ENCODE measurements around the gene ABCC12.
A peak's percentile ranks its signal among the peaks of the same experiment; 100 is the strongest.

Gene ABCC12

DNA sequence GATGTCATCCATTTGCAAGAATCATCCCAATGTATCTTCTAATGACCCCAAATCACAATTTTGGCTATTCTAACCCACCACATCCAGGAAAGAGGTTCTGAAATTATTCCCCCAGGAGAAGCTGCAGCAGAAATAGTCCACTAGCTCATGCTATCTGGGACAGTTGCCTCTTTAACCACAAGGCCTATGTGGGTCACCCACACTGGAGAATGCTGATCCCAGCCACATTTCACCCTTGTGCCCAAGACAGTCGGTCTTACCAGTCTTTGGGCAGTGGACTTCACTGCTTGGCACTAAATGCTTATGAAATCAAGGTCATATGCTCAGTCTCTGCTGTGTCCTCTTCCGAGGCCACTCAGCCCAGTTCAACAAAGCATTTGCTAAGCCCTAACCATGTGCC, 27.0 kb downstream of the ABCC12 start:
- Histone ChIP-seq H3K27ac (ENCODE audit: low read length, poor library complexity, severe bottlenecking) (no peak overlapping the region), H3K4ac (ENCODE audit: low read depth in 1 of 2, low read length in 2 of 2) (no peak overlapping the region)

DNA sequence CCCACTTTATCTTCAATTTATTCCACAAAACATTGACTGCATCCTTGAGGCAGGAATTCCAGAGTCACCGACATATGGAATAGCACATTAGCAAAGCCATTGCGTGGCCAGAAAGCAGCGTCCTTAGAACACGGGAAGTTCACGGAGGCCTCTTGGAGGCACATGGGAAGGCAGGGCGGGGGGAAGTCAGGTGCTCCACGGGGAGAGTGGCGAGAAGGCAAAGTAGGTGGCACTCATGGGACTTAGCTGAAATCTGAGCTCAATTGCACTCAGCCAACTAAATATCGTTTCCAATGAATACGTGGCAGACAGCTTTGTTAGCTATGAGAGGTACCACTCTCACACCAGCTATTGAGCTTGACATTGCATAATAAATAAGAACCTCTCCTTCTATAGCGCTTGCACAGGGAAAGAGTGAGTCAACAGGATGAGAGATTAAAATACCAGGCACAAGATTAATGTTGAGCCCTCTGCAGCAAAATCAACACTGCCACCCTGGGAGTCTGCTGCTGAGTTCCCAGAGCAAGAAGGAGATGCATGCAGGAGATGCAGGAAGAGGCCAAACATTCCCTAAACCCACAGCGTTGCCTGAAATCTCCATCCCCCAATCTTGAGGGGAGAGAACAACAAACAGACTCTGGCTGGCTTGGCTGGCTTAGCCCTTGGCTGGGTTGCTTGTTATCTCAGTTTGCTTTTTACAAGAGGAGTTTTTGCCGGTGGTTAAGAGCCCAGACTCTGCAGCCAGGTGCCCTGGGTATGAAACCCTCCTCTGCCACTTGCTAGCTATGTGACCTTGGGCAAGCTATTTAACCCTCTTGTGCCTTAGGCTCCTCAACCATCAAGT, 28.8 kb downstream of the ABCC12 start:
- H4K8ac ChIP-seq (ENCODE audit: low read length), result no peak overlapping the region
- peak overlapping the region; percentile 77 for H4K91ac ChIP-seq (ENCODE audit: low read length)
- no peak overlapping the region for H2AFZ ChIP-seq (ENCODE audit: low read depth, low read length)
- H3K27ac ChIP-seq (ENCODE audit: low read length, poor library complexity, severe bottlenecking), result peak overlapping the region; percentile 84
- peak overlapping the region; percentile 74 to 96 for H3K18ac ChIP-seq (ENCODE audit: low read depth in 1 of 2, low read length in 2 of 2)
- H2BK12ac ChIP-seq (ENCODE audit: low read length in 2 of 2), result peak overlapping the region; percentile 93 to 98
- 52% methylated on average over 12 of the region's 13 CpGs for WGBS
- H2BK5ac ChIP-seq (ENCODE audit: low read depth, low read length, poor library complexity, severe bottlenecking), result no peak overlapping the region
- peak overlapping the region; percentile 1 for H2BK15ac ChIP-seq (ENCODE audit: low read depth, poor library complexity, severe bottlenecking)
- H2AK5ac ChIP-seq (ENCODE audit: low read length, severe bottlenecking), result peak overlapping the region; percentile 12
- H3K14ac ChIP-seq (ENCODE audit: low read length in 2 of 2), result peak overlapping the region in 1 of 2 experiments; percentile 48
- H3K36me3 ChIP-seq (ENCODE audit: control insufficient read depth in 1 of 2, insufficient read depth in 2 of 2, low read depth in 1 of 2, low read length in 2 of 2), result no peaks in the 10 kb centered on the region
- peak; percentile 97 for DNase-seq
- H3K4ac ChIP-seq (ENCODE audit: low read depth in 1 of 2, low read length in 2 of 2), result peak overlapping the region; percentile 70 to 76
- H2BK120ac ChIP-seq (ENCODE audit: low read depth, low read length), result peak overlapping the region; percentile 29
- H3K9me3 ChIP-seq (ENCODE audit: control insufficient read depth, low read length), result no peaks in the 10 kb centered on the region
- no peak overlapping the region for H3K4me3 ChIP-seq (ENCODE audit: insufficient read depth in 1 of 2, low read depth in 1 of 2, low read length in 2 of 2)
- no peaks in the 10 kb centered on the region for H3K27me3 ChIP-seq (ENCODE audit: control insufficient read depth in 1 of 2, insufficient read depth in 1 of 2, low read length in 2 of 2)
- H3K23ac ChIP-seq (ENCODE audit: low read length in 2 of 2), result no peak overlapping the region
- no peaks in the 10 kb centered on the region for H3K79me1 ChIP-seq (replicated peaks; ENCODE audit: low read length, poor library complexity, severe bottlenecking)
- H3K9ac ChIP-seq (ENCODE audit: low read length), result peak overlapping the region; percentile 45
- no peak overlapping the region for H3K4me2 ChIP-seq (ENCODE audit: low read length, poor library complexity, severe bottlenecking)
- peaks cover 27% of the 10 kb centered on the region for H3K4me1 ChIP-seq (ENCODE audit: control insufficient read depth, insufficient read depth, low read depth, low read length)

More for the DNA sequence above, 27.0 kb downstream of the ABCC12 start:
- peak overlapping the region; percentile 8 to 16 for H3K18ac ChIP-seq (ENCODE audit: low read depth in 1 of 2, low read length in 2 of 2)
- H3K27me3 ChIP-seq (ENCODE audit: control insufficient read depth in 1 of 2, insufficient read depth in 1 of 2, low read length in 2 of 2), result no peaks in the 10 kb centered on the region
- no peak overlapping the region for H3K4me3 ChIP-seq (ENCODE audit: insufficient read depth in 1 of 2, low read depth in 1 of 2, low read length in 2 of 2)
- peak overlapping the region; percentile 26 for H2AK5ac ChIP-seq (ENCODE audit: low read length, severe bottlenecking)
- no peak for DNase-seq
- H2BK12ac ChIP-seq (ENCODE audit: low read length in 2 of 2), result peak overlapping the region in 1 of 2 experiments; percentile 23
- H2BK15ac ChIP-seq (ENCODE audit: low read depth, poor library complexity, severe bottlenecking), result no peak overlapping the region
- no peaks in the 10 kb centered on the region for H3K79me1 ChIP-seq (replicated peaks; ENCODE audit: low read length, poor library complexity, severe bottlenecking)
- H2AFZ ChIP-seq (ENCODE audit: low read depth, low read length), result no peak overlapping the region
- H3K9ac ChIP-seq (ENCODE audit: low read length), result no peak overlapping the region
- no peak overlapping the region for H4K91ac ChIP-seq (ENCODE audit: low read length)
- no peak overlapping the region for H3K4me2 ChIP-seq (ENCODE audit: low read length, poor library complexity, severe bottlenecking)
- no peak overlapping the region for H2BK5ac ChIP-seq (ENCODE audit: low read depth, low read length, poor library complexity, severe bottlenecking)
- no peak overlapping the region for H2BK120ac ChIP-seq (ENCODE audit: low read depth, low read length)
- no peak overlapping the region for H3K23ac ChIP-seq (ENCODE audit: low read length in 2 of 2)
- peaks cover 26% of the 10 kb centered on the region for H3K4me1 ChIP-seq (ENCODE audit: control insufficient read depth, insufficient read depth, low read depth, low read length)
- H3K14ac ChIP-seq (ENCODE audit: low read length in 2 of 2), result no peak overlapping the region
- WGBS, result 85% methylated on average over 2 of the region's 2 CpGs
- H3K9me3 ChIP-seq (ENCODE audit: control insufficient read depth, low read length), result no peaks in the 10 kb centered on the region
- no peaks in the 10 kb centered on the region for H3K36me3 ChIP-seq (ENCODE audit: control insufficient read depth in 1 of 2, insufficient read depth in 2 of 2, low read depth in 1 of 2, low read length in 2 of 2)
- no peak overlapping the region for H4K8ac ChIP-seq (ENCODE audit: low read length)

DNA sequence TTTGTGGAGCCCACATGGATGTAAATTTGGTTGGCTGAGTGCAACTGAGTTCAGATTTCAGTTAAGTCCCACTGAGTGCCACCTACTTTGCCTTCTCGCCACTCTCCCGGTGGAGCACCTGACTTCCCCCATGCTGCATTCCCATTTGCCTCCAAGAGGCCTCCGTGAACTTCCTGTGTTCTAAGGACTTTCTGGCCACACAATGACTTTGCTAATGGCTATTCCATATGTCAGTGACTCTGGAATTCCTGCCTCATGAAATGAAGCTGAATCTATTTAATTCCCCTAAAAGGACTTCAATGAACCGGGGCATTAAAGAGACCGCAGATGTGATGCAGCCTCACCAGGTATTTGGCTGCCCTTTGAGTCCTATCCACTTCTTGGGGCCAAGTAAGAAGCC, 29.9 kb downstream of the ABCC12 start:
- no peak overlapping the region for H2AK5ac ChIP-seq (ENCODE audit: low read length, severe bottlenecking)
- H3K36me3 ChIP-seq (ENCODE audit: control insufficient read depth in 1 of 2, insufficient read depth in 2 of 2, low read depth in 1 of 2, low read length in 2 of 2), result no peaks in the 10 kb centered on the region
- H3K27me3 ChIP-seq (ENCODE audit: control insufficient read depth in 1 of 2, insufficient read depth in 1 of 2, low read length in 2 of 2), result no peaks in the 10 kb centered on the region
- DNase-seq, result peak; percentile 12
- no peak overlapping the region for H3K9ac ChIP-seq (ENCODE audit: low read length)
- H3K14ac ChIP-seq (ENCODE audit: low read length in 2 of 2), result no peak overlapping the region
- no peak overlapping the region for H2AFZ ChIP-seq (ENCODE audit: low read depth, low read length)
- peaks cover 21% of the 10 kb centered on the region for H3K4me1 ChIP-seq (ENCODE audit: control insufficient read depth, insufficient read depth, low read depth, low read length)
- peak overlapping the region; percentile 64 for H2BK15ac ChIP-seq (ENCODE audit: low read depth, poor library complexity, severe bottlenecking)
- no peak overlapping the region for H4K8ac ChIP-seq (ENCODE audit: low read length)
- H3K4ac ChIP-seq (ENCODE audit: low read depth in 1 of 2, low read length in 2 of 2), result peak overlapping the region in 1 of 2 experiments; percentile 32
- H3K23ac ChIP-seq (ENCODE audit: low read length in 2 of 2), result no peak overlapping the region
- no peak overlapping the region for H3K4me3 ChIP-seq (ENCODE audit: insufficient read depth in 1 of 2, low read depth in 1 of 2, low read length in 2 of 2)
- peak overlapping the region; percentile 91 to 93 for H2BK12ac ChIP-seq (ENCODE audit: low read length in 2 of 2)
- no peak overlapping the region for H3K27ac ChIP-seq (ENCODE audit: low read length, poor library complexity, severe bottlenecking)
- no peak overlapping the region for H3K4me2 ChIP-seq (ENCODE audit: low read length, poor library complexity, severe bottlenecking)
- no peak overlapping the region for H2BK5ac ChIP-seq (ENCODE audit: low read depth, low read length, poor library complexity, severe bottlenecking)
- H4K91ac ChIP-seq (ENCODE audit: low read length), result no peak overlapping the region
- no peak overlapping the region for H2BK120ac ChIP-seq (ENCODE audit: low read depth, low read length)
- H3K79me1 ChIP-seq (replicated peaks; ENCODE audit: low read length, poor library complexity, severe bottlenecking), result no peaks in the 10 kb centered on the region
- H3K18ac ChIP-seq (ENCODE audit: low read depth in 1 of 2, low read length in 2 of 2), result peak overlapping the region; percentile 59 to 63
- 82% methylated on average over 5 of the region's 5 CpGs for WGBS
- no peaks in the 10 kb centered on the region for H3K9me3 ChIP-seq (ENCODE audit: control insufficient read depth, low read length)

DNA sequence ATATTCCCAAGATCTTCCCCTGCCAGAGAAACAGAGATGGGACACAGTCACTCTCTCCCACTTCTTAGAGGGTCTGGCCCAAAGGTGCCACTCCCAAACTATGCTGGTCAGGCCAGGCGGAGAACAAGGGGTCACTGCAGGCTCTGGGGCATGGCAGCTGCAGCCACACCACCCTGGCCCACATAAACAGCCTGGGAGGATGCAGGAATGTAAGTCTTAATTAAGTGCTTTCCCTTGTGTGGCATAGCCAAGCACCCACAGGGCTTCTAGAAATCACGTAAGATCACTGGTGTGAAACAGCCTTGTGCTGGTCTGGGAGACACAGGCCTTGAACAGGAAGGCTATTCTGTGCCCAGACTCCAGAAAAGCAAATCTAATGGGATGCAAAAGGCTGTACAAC, 31.5 kb downstream of the ABCC12 start:
- Histone ChIP-seq H2BK120ac (ENCODE audit: low read depth, low read length) (no peak overlapping the region), H3K36me3 (ENCODE audit: control insufficient read depth in 1 of 2, insufficient read depth in 2 of 2, low read depth in 1 of 2, low read length in 2 of 2) (no peaks in the 10 kb centered on the region), H2AFZ (ENCODE audit: low read depth, low read length) (no peak overlapping the region)

More for the DNA sequence above, 31.5 kb downstream of the ABCC12 start:
- Histone ChIP-seq H3K18ac (ENCODE audit: low read depth in 1 of 2, low read length in 2 of 2) (peak overlapping the region in 1 of 2 experiments; percentile 87), H2BK12ac (ENCODE audit: low read length in 2 of 2) (peak overlapping the region; percentile 15 to 92), H3K4ac (ENCODE audit: low read depth in 1 of 2, low read length in 2 of 2) (no peak overlapping the region), H2AK5ac (ENCODE audit: low read length, severe bottlenecking) (peak overlapping the region; percentile 33), H4K8ac (ENCODE audit: low read length) (no peak overlapping the region), H3K4me2 (ENCODE audit: low read length, poor library complexity, severe bottlenecking) (no peak overlapping the region), H3K27me3 (ENCODE audit: control insufficient read depth in 1 of 2, insufficient read depth in 1 of 2, low read length in 2 of 2) (no peaks in the 10 kb centered on the region), H3K79me1 (replicated peaks; ENCODE audit: low read length, poor library complexity, severe bottlenecking) (no peaks in the 10 kb centered on the region), H3K4me1 (ENCODE audit: control insufficient read depth, insufficient read depth, low read depth, low read length) (peaks cover 21% of the 10 kb centered on the region), H3K9ac (ENCODE audit: low read length) (no peak overlapping the region), H4K91ac (ENCODE audit: low read length) (peak overlapping the region; percentile 74), H2BK15ac (ENCODE audit: low read depth, poor library complexity, severe bottlenecking) (no peak overlapping the region), H3K4me3 (ENCODE audit: insufficient read depth in 1 of 2, low read depth in 1 of 2, low read length in 2 of 2) (no peak overlapping the region), H3K9me3 (ENCODE audit: control insufficient read depth, low read length) (no peaks in the 10 kb centered on the region), H3K23ac (ENCODE audit: low read length in 2 of 2) (no peak overlapping the region), H3K14ac (ENCODE audit: low read length in 2 of 2) (peak overlapping the region in 1 of 2 experiments; percentile 37), H3K27ac (ENCODE audit: low read length, poor library complexity, severe bottlenecking) (no peak overlapping the region), H2BK5ac (ENCODE audit: low read depth, low read length, poor library complexity, severe bottlenecking) (no peak overlapping the region)
- WGBS, result 98% methylated on average over 2 of the region's 2 CpGs
- DNase-seq, result no peak

Data from mesenchymal stem cell (in vitro differentiated cells and primary cell).